ENCODE data around the gene NAV2. TPM values are rescaled to one million over a fixed set of nuclear protein-coding genes. Genes with fewer than 3 reads are reported as not detected.

The NAV2 gene
- total and polyA plus RNA-seq, 2 experiments from 2014 or later: 26.0 to 45.0 TPM

- TF ChIP-seq ZNF462 (CRISPR knock-in tag; IDR thresholded peaks at IDR 0.05) (no peak), POLR2AphosphoS5 (IDR thresholded peaks at IDR 0.05; ENCODE audit: low read depth) (no peak), JUNB (IDR thresholded peaks at IDR 0.05; ENCODE audit: unreplicated experiment) (no peak), EZH2 (IDR thresholded peaks at IDR 0.05; ENCODE audit: low read depth, unreplicated experiment) (no peak), ZNF331 (CRISPR knock-in tag; IDR thresholded peaks at IDR 0.05; ENCODE audit: low read depth) (no peak)
- TF ChIP-seq, protein P1, sequence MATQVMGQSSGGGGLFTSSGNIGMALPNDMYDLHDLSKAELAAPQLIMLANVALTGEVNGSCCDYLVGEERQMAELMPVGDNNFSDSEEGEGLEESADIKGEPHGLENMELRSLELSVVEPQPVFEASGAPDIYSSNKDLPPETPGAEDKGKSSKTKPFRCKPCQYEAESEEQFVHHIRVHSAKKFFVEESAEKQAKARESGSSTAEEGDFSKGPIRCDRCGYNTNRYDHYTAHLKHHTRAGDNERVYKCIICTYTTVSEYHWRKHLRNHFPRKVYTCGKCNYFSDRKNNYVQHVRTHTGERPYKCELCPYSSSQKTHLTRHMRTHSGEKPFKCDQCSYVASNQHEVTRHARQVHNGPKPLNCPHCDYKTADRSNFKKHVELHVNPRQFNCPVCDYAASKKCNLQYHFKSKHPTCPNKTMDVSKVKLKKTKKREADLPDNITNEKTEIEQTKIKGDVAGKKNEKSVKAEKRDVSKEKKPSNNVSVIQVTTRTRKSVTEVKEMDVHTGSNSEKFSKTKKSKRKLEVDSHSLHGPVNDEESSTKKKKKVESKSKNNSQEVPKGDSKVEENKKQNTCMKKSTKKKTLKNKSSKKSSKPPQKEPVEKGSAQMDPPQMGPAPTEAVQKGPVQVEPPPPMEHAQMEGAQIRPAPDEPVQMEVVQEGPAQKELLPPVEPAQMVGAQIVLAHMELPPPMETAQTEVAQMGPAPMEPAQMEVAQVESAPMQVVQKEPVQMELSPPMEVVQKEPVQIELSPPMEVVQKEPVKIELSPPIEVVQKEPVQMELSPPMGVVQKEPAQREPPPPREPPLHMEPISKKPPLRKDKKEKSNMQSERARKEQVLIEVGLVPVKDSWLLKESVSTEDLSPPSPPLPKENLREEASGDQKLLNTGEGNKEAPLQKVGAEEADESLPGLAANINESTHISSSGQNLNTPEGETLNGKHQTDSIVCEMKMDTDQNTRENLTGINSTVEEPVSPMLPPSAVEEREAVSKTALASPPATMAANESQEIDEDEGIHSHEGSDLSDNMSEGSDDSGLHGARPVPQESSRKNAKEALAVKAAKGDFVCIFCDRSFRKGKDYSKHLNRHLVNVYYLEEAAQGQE (IDR thresholded peaks at IDR 0.05; ENCODE audit: unreplicated experiment): no peak
Observed at GRCh38 chr11:20035701-20036601, 323.3 kb downstream of the NAV2 start (continued).

All from GM23338 (cell line).